GM12801 (cell line): ENCODE data around the gene LAMA5.

Experiments
- TF ChIP-seq, protein P1 (sequence below): IDR thresholded peaks from one replicate; pipeline ENCODE4 v1.5.1; 2011; ENCODE audit warnings: control low read depth; ENCODE audit not compliant: insufficient read length; ENCODE audit errors: extremely low read depth

Gene LAMA5

DNA sequence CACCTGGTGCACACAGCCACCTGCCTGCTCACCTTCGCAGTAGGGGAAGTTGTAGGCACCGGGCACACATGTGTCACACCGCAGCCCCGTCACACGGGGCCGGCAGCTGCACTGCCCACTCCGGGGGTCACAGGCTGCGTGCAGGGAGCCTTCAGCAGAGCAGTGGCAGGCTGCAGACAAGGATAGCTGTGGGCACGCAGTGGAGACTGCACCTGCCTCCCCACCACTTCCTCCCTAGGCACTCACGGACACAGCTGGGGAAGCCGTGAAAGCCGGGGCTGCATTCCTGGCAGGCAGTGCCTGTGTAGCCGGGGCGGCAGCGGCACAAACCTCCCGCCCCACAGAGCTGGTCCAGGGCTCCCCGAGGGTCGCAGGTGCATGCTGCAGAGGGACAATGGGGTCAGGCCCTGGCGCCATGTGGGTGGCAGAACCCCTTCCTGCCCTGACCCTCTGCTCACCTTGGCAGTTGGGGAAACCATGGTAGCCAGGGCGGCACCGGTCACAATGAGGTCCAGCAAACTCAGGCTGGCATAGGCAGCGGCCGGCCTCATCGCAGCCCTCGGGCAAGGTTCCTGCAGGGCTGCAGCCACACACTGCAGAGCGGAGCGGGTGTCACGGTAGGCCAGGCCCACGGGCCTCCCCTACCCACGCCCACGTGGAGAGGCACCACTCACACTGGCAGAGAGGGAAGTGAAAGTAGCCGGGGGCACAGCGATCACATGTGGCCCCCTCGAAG, 29.4 kb downstream of the LAMA5 start:
- TF ChIP-seq, protein P1, sequence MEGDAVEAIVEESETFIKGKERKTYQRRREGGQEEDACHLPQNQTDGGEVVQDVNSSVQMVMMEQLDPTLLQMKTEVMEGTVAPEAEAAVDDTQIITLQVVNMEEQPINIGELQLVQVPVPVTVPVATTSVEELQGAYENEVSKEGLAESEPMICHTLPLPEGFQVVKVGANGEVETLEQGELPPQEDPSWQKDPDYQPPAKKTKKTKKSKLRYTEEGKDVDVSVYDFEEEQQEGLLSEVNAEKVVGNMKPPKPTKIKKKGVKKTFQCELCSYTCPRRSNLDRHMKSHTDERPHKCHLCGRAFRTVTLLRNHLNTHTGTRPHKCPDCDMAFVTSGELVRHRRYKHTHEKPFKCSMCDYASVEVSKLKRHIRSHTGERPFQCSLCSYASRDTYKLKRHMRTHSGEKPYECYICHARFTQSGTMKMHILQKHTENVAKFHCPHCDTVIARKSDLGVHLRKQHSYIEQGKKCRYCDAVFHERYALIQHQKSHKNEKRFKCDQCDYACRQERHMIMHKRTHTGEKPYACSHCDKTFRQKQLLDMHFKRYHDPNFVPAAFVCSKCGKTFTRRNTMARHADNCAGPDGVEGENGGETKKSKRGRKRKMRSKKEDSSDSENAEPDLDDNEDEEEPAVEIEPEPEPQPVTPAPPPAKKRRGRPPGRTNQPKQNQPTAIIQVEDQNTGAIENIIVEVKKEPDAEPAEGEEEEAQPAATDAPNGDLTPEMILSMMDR: no peak

DNA sequence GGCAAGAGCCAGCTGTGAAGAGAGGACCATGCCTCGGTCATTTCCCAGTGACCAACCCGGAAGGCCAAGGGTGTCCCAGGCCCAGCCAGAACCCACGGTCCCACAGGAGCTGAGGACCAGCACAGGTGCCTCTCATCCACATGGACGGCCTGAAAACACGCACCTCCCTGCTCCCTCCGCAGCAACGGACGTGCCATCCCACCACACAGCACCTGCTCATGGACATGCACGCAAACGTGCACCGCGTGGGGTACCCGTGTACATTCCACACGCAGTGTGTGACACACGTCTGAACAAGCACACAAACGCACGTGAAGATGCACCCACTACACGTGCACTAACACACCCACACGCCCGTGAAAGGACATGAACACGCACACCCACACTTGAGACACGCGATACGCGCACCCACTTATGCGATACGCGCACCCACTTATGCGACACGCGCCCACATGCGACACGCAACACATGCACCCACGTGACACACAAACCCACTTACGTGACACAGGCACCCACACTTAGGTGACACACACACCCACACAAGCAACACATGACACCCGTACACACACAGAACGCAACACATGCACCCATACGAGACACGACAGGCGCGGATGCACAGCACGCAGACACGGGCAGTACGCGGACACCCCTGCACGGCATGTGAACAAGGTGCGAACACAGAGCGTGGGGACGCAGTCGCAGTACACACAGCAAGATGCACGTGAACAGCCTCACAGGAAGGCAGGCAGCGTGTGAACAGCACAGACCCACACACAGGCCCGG, 30.1 kb downstream of the LAMA5 start:
- TF ChIP-seq, protein P1: no peak

DNA sequence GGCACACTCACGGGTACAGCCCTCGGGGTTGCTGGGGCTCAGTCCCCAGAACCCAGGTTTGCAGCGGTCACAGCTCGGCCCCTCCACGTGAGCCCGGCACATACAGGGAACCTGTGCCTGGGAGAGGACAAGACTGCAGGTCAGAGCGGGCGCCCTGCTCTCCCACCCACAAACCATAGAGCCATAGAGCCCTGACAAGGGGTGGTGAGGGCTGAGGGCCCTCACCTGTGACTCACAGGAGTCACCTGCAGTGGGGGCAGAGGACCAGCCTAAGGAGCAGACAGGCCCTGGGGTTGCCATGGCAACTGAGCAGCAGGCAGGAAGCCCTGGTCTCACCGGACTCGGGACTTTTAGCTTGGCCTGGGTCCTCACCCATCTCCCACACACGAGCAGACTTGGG, 30.8 kb downstream of the LAMA5 start:
- TF ChIP-seq, protein P1: no peak

DNA sequence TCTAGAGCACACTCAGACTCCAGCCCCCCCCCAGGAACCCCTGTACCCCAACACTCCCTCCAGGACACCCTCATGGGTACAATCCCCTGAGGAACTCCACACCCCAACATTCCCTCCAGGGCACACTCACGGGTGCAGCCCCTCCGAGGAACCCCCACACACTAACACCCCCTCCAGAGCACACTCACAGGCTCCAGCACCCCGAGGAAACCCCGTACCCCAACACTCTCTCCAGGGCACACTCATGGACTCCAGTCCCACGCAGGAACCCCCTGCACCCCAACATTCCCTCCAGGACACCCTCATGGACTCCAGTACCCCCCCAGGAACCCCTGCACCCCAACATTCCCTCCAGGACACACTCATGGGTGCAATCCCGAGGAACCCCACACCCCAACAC, 31.6 kb downstream of the LAMA5 start:
- TF ChIP-seq, protein P1: no peak

DNA sequence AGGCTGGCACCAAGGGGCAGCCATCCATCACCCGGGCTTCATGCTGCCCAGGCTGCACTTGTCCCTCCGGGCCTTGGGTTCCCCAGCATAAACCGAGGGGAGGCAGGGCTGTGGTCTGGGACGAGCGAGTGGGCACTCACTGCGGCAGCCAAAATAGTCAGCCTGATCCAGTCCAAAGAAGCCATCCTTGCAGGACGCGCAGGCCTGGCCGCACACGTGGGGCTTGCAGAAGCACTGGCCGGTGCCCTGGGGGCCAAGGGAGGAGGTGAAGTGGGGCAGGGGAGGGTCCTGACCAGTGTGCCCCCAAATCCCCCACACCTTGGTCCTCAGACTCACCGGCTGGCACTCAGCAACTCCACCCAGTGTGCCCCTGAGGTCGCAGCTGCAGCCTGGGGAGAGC, 32.2 kb downstream of the LAMA5 start:
- TF ChIP-seq, protein P1: no peak

DNA sequence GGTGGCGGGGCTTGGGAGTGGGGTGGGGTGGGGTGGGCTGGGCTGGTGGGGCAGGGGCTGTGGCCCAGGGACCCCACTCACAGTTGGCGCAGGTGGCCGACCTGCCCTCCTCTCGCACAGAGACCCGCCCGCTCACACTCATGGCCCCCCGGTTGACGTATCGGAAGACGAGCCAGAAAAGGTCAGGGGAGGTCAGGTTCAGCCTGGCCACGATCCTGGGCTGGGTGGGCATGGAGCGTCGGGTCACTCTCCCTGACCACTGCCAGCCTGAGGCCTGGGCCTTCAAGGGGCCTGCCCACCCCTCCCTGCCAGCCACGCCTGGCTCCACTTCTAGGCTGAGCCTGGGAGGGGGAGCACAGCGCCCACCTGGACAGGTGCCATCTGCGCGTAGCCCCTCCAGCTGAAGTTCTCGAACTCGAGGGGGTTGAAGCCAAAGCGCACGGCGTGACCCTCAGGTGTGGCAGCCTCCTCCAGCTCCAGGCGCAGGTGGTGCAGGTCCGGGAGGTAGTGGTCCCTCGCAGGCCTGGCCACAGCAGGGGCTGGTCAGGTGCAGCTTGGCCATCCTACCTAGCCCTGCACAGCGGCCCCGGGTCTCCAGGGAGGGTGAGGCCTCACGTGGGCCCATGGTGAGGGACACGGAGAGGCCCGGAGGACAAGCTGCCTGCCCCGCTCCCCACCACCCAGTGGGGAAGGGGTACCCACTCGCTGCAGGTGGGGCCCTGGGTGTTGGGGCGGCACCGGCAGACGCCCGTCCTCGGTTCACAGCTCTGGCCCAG, 33.1 kb downstream of the LAMA5 start:
- TF ChIP-seq, protein P1: no peak
